Activated CD4-positive, CD25-positive, alpha-beta regulatory T cell treated with anti-CD3 and anti-CD28 coated beads, Interleukin-2, amount 50 U/mL, for 72 hours (primary cell): ENCODE measurements around the gene VDR.

Experiments used
- DNase-seq: peaks from one replicate; pipeline ENCODE4 v3.0.0; 2021

Gene VDR

DNA sequence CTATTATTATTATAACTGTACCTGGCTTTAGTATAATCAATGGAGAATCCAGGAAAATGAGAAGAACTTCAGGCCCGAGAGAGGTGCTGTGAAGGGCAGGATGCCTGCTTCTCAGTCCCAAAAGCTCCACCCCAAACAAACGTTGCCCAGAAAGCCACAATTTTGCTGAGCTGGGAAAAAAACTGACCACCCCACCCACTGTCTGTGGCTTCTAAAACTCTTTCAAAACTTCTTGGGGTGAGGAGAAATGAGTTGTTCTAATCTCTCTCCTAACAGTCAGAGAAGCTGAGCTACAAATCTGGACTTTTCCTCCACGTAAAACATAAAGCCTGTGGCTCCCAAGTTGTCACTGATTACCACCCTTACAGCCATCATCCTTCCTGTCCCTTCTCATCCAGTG, 13.4 kb downstream of the VDR start:
- no peak for DNase-seq

DNA sequence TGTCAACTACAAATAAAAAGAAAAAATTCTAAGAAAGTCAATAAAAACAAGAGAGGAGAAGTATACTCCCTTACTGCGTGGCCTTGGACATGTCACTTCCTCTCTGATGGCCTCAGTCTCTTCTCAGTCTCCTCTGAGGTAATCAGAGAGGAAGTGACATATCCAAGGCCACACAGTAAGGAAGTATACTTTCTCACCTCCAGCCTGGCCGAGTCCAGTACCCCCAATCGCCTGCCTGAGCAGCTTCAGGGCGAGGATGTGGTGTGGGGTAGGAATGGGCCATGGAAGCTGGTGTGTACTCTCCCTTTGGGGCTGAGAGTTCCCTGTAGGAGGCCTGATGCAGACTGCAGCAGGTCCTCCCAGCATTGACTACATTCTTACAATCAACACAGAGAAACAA, 15.8 kb downstream of the VDR start:
- no peak for DNase-seq

DNA sequence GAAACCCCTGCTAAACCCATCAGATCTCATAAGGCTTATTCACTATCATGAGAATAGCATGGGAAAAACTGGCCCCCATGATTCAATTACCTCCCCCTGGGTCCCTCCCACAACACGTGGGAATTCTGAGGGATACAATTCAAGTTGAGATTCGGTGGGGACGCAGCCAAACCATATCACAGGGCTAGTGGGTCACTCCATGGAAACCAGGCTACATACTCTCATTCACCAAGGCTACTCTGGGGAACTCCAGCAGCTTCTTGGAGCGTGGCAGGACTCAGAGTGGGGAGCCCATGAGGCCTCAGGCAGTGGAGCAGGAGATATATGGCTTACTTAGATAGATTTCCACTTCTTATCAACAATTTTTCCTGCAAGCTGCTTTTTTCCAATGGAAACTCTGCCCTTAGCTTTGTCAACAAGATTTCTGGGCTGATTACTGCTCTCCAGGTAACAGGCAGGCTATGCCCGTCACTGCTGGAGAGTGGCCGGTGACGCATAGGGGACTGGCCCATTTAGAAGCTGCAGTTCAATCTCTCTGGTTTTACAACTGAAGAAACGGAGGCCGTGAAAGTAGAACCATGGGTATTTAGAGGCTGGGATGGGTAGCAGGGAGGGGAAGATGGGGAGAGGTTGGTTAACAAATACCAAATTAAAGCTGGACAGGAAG, 16.5 kb downstream of the VDR start:
- DNase-seq = no peak

DNA sequence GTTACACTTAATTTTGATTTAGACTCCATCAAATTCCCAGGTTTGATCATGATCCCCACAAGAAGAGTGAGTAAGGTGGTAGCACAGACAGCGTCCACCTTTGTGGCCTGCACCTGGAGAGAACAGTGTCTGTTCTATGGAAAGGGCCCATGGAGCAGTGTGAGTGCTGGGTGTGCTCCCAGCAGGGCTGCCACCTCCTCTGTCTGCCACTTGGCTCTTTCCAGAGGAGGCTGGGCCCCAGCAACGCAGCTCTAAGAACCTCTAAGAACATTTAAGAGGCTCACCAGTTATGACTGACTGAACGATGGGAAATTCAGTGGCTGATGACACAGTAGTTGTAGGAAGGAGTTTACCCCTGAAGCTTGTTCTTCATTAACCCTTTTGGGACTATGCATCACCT, 17.3 kb downstream of the VDR start:
- no peak for DNase-seq

DNA sequence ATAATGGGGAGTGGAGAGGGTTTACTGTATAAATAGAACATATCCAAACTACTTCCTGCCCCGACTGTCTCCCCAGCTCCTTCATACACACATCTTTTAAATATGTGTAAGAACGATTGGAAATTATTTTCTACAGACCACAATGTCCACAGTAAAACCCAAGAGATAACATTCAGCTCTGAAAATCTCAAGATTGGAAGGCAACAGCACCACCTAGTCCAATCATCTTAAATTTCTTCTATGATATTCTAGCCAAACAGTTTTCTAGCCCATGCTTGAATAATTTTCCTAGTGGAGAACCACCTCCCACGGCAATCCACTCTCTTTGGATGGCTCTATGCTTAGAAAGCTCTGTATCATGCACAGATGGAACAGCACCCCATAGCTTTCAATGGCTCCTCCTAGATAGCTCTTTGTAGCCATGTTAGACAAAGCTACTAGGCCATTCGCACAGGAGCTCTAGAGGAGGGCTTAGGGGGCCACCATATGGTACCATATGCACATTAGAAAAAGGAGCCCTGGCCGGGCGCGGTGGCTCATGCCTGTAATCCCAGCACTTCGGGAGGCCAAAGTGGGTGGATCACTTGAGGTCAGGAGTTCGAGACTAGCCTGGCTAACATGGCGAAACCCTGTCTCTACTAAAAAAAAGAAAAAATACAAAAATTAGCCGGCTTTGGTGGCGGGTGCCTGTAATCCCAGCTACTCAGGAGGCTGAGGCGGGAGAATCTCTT, 18.1 kb downstream of the VDR start:
- DNase-seq = no peak

DNA sequence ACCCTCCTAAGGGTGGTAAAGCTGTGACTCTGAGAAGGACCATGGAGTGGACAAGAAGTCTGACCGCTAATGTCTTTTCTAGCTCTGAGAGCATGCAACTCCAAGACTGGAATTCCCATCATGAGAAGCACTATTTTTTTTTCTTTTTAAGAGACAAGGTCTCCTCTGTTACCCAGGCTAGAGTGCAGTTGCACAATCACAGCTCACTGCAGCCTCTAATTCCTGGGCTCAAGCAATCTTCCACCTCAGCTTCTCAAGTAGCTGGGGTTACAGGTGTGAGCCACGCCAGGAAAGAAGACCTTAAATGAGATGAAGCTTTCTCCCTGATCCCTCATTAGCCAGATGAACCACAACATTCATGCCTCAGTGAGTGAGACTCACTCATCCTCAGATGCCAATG, 19.2 kb downstream of the VDR start:
- no peak for DNase-seq

DNA sequence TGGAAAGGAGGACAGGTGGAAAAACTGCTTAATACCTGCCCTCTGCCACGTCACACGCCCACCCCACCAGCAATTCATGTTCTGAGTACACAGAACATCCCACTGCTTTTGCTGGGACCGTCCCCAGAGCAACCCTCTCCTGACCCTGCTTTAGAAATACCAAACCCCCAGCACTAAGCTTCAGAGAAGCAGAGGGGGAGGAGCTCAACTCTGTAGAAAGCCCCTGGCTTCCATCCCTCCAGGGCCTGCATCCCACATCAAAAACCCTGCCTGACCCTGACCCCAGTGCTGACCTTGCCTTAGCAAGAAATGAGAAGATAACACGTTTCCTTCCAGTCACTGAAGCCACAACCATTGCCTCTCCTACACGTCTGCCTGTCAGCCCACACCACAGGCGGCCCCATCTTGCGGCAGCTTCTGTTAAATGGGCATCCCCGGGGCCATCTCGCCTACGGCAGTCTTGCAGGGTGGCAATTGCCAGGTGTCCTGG, 19.7 kb downstream of the VDR start:
- peak; percentile 71 for DNase-seq

DNA sequence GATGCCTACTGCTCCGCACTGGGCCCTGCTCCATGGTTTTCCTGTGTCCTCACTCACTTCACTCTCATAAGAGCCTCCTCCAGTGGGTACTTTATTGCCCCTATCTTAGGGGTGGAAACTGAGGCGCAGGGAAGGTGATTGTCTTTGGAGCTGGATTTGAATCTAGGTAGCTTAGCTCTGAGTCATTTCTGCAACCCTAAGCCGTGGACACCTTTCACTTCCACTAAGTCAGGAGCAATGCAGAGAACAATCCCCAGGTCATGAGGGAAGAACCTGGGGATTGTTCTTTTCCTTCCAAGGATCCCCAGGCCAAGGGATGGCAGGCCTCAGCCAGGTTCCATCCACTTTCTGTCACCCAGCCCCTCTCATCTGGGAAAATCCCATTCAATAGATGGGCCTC, 20.3 kb downstream of the VDR start:
- no peak for DNase-seq

DNA sequence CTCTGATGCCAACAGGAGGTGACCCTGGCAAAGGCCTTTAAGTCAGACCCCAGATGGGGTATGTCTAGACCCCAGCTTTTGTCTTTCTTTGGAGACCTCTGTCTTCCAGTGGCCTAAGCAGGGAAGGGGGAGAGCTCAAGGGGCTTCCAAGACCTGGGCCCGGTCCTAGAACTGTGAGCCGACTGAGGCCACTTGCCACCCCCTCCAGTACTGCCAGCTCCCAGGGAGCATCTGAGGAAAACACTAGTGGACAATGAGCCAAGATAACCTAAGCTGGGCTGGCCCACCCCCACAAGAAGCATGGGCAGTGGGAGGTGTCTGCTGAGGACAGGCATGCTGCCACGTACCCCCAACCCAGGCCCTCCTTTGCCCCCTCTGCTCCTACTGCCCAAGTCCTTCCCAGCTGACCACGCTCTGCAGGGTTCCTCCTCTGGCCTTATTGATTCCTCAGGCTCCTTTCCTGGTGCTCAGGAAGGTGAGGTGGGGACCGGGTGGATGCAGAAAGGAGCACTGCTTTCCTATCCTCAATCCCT, 21.1 kb downstream of the VDR start:
- DNase-seq = no peak

DNA sequence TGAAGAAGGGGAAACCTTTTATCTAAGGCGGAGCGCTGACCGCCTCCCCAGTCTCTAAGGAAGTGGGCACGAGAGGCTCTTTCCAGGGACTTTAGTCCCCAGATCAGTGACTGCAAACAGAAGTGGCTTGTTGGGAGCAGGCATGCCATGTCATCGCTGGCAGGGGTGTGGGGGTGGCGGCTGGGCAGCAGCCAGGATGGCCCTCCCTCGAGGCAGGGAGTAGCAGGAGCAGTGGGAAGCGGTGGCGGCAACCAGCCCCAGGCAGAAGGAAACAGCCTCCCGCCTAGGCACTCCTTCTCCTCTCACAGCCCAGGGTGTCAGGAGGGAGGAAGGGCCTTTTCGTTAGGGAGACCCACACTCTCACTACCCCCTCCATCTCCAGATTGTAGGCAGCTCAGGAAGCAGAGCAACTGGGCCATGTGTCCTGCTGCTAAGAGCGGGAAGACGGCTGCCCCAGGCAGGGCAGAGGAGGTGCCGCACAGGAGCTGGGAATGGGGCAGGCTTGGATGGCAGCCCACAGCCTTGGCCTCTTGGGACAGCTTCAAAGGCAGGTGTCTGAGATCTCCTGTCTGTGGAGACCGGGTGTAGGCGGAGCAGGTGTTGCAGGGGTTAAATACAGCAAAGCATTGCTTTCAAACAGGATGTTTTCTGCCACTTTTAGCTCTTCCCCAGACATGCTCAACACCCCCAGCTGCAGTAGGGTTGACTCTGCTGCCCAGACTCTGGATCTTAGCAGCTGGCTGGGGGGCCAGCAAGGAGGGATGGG, 21.8 kb downstream of the VDR start:
- DNase-seq = no peak

DNA sequence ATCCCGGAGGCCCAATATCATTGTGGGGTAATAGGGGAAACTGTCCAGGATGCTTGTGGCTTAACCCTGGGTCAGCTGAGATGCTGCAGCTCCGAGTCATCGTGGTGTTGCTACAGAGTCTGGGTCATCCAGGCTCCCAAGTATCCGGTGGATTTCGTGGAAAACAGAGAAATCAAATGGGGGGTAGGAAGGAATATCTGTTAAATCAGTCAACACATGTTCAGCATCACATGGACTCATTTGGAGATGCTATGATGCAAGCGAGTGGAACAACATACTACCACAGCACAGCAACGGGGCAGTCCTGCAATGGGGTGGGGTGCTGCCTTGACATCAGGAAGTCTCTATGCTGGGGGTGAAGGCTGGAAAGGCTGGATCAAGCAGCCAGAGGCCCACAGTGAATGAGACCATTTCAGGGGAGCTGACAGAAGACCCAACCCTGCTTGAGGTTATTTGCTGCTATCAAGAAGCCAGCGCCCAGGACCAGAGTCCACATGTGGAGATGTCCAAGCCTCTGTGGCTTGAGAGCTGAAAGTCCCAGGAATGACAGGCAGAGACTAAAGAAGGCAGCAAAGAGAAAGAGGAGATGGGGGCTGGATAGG, 22.9 kb downstream of the VDR start:
- DNase-seq = no peak

DNA sequence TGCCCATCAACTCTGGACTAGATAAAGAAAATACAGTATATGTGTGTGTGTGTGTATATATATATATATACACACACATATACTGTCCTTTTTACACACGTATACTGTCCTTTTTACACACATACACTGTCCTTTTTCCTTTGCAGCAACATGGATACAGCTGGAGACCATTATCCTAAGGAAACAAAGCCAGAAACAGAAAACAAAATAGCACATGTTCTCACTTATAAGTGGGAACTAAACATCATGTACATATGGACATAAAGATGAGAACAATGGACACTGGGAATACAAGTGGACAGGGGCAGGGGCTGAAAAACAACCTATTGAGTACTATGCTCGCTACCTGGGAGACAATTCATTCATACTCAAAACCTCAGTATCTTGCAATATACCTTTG, 23.7 kb downstream of the VDR start:
- no peak for DNase-seq

DNA sequence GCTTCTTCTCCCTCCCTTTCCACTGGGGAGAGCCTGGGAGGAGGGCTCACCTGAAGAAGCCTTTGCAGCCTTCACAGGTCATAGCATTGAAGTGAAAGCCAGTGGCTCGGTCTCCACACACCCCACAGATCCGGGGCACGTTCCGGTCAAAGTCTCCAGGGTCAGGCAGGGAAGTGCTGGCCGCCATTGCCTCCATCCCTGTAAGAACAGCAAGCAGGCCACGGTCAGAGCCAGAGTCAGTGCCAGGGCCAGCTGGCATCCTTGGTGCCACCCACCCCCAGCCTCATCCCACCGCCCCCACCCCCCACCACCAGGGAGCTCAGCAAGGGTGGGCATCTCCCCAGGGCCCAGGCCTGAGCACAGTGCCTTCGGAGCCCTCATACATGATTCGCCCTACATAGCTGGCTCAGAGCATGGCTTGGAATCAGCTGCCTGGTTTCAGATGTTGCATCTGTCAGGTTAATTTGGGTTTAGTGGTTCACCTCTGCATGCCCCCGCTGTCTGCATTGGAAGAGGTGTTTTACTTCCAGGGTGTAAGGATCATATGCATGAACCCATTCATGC, 25.8 kb downstream of the VDR start:
- DNase-seq = no peak

DNA sequence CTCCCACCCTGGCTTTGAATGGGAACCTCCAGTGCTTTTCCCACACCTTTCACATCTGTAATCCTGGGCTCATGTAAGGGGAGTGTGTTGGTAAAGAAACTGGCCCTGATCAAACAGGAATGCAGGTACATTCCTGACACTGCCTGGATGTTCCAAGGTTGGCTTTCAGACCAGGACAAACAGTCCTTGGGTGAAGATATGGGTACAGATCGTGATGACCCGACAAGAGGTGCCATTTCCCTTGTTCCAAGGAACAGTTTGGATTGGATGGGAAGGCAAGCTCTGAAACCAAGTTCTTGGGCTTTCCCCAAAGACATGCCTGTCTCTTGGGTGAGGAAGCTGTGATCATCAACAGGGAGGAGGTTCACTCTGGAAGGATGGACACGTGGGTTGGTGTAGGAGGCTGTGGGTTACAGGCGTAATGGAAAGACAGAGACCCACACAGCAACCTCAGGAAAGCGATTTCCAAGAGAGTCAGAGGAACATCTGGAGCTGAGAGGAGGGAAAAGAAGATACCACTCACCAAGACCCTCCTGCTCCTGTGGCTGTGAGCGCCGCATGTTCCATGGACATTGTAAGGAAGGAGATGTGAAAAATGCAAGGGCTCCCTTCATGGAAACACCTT, 26.4 kb downstream of the VDR start:
- no peak for DNase-seq

DNA sequence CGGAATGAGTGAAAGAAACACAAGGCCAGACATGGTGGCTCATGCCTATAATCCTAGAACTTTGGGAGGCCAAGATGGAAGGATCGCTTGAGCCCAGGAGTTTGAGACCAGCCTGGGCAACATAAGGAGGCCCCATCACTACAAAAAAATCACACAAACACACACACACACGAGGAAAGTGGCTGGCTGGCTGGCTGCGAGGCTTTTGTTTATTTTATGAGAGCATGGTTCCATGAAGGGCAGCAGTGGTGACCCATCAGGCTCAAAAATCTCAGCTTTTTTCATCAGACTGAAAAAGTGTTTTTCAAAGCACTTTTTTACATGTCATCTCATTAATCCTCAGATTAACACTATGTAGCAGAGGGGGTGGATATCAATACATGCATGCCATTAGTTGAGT, 27.7 kb downstream of the VDR start:
- DNase-seq = no peak

DNA sequence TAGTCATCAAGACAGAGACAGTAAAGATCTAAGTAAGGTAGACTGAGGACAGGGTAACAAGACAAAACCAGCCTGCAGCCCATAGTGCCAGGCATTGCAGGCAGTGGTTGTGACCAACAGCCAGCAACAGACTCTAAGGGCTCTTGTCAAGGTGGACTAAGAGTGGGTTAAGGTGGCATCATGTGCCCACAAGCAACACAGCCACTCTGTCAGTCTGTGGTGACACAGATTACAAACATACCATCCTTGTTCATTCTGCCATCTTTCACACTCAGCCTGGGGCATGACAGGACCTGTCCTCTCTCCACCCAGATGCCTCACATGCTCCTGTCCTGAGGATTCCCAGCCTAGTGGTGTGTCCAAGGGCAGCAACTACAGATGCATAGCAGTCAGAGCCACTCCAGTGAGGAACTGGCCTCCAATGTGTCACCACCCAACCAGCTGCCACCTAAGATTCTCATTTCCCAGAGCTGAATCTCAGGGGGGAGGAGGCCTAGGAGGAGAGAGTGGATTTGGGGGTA, 28.3 kb downstream of the VDR start:
- DNase-seq = no peak

DNA sequence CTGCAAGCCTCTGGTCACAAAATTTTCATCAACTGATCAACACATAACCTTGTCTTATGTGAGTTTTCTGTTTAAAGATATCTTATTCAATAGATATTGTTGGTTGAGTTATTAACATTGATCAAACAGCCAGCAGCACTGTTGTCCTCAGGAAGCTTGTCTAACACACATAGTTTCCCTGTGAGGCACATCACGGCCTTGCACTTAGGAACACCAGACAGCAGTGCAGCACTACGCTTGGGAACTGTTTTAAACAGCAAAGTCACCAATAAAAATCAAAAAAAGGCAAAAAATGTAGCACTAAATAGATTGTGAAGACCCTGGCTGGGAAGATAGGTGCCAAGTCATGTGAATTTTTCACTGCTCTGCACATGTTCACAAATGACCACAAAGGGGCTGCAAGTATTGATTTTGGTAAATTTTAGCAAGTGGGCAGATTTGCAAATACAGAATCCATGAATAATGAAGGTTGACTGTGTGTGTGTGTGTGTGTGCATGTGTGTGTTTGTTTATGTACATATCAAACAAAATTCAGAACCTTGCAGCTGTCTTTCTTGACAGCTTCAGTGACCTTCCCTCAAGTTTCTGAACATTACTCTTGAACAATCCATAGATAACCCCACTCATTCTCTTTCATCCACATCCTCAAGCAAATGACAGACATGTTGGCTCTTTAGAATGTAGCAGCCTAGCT, 28.9 kb downstream of the VDR start:
- DNase-seq = no peak

DNA sequence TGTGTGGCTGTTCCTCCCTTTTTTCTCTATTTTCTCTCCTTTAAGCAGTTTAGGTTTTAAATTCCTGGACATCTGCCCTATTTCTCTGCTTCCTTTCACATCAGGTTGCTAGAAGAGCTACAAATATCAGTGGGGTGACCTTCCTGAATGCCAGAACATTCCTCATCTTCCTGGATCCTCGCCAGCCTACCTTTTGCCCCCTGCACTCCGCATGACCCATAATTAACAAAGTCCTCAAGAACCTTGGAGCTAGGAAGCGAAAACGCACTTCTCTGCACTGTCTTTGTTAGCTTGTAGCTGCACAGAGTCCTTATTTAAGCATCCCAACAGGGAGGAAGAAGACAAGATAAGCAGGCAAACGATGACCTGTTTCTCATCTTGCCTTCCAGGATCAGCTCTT, 30.5 kb downstream of the VDR start:
- DNase-seq = no peak

DNA sequence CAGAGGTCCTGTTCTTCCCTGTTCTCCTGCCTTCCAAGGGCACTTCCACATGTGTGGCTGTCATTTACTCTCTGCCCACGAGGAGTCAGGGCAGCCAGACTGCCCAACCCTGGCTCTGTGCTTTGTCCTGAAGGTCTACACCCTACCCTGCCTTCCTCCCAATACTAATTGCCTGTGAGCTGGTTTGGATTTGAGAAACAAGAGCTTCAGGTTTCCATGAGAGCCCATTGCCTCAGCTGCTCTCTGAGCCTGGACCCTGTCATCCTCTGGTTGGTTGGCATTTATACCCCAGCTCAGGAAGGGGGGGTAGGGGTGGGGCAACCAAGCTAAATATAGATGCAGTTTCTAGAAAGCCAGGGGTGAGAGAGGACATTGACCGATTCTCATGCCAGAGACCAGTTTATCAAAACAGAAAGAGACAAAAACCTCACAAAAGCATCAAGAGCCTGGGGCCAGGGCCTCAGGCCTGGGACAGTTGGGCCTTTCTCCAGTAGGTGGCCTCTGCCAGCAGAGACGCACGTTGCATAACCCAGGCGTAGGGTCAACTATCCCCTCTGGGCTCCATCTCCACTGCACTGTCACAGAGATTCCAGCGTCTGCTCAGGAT, 34.5 kb downstream of the VDR start:
- DNase-seq = no peak

DNA sequence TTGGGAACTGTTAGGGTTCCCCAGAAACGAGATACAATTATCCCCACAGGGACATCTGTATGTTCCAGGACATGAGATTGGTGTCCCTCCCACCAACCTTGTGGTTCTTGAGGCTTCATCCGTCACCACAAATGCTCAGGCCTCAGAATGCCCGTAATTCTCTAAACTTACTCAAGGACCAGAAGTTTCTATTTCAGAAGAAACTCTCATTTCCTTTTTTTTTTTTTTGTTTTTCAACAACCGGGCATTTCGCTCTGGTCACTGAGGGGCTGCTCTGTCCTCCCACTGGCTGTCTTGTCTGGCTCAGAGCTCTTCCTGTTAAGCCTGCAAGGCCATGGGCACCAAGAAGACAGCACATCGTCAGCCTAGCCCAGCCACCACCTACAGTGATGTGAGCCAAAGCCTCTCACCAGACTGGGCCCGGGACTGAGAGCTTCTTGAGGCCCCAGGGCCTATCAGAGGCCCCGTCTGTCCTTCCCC, 36.2 kb downstream of the VDR start:
- DNase-seq = no peak

DNA sequence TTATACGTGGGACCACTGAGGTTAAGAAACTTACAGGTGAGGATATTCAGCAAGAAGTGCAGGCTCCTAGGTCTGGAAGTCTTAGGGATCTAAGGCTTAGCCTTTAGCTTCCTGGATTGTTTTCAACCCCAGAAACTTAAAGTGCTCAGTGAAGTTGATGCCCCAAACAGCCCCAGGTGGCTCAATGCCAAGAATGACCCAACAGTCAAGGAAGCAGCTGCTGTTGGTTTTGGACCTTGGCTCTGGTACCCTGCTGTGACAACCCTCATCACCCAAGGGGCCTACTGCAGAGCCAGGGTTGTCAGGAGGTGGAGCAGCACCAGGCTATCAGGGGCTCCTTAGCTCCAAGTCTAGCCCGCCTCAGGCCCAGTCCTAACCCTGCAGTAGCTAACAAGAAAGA, 36.8 kb downstream of the VDR start:
- DNase-seq = no peak
